ENCODE measurements around the gene CALM3.

The CALM3 gene

DNA sequence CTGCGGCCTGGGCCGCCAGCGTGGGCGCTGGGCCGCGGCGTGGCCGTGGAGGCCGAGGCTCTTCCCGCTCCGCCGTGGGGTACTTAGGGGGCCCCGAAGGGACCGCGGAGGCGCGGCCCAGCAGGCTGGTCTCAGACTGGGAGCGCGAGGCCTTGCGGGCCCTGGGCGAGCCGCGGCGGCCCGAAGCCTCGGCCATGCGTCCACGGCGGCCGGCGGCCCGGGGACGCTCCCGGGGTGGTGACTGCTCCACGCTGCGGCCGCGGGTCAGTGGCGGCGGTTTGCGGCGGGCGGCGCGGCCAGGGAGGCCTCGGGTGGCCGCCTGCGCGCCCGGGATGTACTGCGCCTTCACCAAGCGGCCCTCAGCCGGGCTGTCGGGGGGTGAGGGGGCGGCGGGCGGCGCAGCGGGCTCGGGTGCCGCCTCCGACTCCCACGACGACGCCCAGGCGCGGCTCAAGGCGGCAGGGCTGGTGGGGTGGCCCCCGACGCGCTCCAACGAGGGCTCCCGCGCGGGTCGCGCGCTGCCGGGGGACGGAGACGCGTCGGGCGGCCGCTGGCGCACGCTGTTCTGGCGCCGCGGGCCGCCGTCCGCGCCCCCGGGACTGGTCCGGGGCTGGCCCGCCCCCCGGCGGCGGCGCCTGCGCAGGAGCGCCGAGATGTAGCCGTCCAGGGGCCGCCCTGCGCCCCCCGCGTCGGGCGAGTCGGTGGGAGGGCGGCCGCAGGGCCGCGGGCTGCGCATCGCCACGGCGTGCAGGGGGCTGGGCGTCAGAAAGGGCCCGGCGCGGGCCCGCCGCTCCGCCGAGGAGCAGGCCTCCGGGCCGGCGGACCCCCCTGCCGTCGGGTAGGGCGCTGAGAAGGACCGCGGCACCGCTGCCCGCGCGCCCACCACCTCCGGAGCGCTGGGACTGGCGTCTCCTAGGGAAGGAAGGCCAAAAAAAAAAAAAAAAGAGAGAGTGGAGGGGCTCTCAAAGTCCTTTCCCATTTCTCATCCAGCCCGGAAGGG lies 48.1 kb downstream of the CALM3 start:
- no peak overlapping the region for H3K9ac ChIP-seq (ENCODE audit: low read depth, low read length, poor library complexity, severe bottlenecking)

DNA sequence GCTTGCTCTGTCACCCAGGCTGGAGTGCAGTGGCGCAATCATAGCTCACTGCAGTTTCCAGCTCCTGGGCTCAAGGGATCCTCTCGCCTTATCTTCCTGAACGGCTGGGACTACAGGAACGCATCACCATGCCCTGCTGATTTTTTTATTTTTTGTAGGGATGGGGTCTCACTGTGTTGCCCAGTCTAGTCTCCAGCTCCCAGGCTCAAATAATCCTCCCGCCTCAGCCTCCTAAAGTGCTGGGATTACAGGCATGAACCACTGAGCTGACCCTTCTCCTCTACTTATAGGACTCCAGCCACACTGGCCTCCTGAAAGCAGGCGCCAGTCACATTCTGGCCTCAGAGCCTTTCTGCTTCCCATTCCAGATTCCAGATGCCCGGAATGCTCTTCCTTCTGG lies 49.3 kb downstream of the CALM3 start:
- Histone ChIP-seq H3K9ac (ENCODE audit: low read depth, low read length, poor library complexity, severe bottlenecking) (no peak overlapping the region), H3K4me1 (ENCODE audit: insufficient read depth, low read length, poor library complexity, severe bottlenecking) (no peaks in the 10 kb centered on the region), H3K27me3 (ENCODE audit: insufficient read depth, low read length, poor library complexity, severe bottlenecking) (no peaks in the 10 kb centered on the region), H3K4me3 (ENCODE audit: low read length, poor library complexity, severe bottlenecking) (no peak overlapping the region), H3K9me2 (replicated peaks; ENCODE audit: low read depth, low read length) (no peaks in the 10 kb centered on the region), H3K36me3 (ENCODE audit: insufficient read depth, low read length) (no peaks in the 10 kb centered on the region), H3K4me2 (ENCODE audit: low read depth, low read length, poor library complexity, severe bottlenecking) (no peak overlapping the region), H3K79me2 (ENCODE audit: insufficient read depth, low read length) (no peaks in the 10 kb centered on the region), H2AFZ (ENCODE audit: low read length) (no peak overlapping the region), H4K20me1 (ENCODE audit: insufficient read depth, low read length, poor library complexity, severe bottlenecking) (no peaks in the 10 kb centered on the region), H3K9me3 (ENCODE audit: insufficient read depth, low read depth, low read length) (no peaks in the 10 kb centered on the region), H3F3A (ENCODE audit: low read depth) (no peaks in the 10 kb centered on the region)
- TF ChIP-seq CTCF (conservative IDR thresholded peaks at IDR 0.05; ENCODE audit: low read length) = no peak
- TF ChIP-seq EZH2phosphoT487 (IDR thresholded peaks at IDR 0.05; ENCODE audit: borderline replicate concordance) = no peak

More for the DNA sequence above, 48.1 kb downstream of the CALM3 start:
- Histone ChIP-seq H3K9me2 (replicated peaks; ENCODE audit: low read depth, low read length) (no peaks in the 10 kb centered on the region), H3K4me3 (ENCODE audit: low read length, poor library complexity, severe bottlenecking) (no peak overlapping the region), H2AFZ (ENCODE audit: low read length) (no peak overlapping the region), H3K79me2 (ENCODE audit: insufficient read depth, low read length) (no peaks in the 10 kb centered on the region), H3K9me3 (ENCODE audit: insufficient read depth, low read depth, low read length) (no peaks in the 10 kb centered on the region), H3K36me3 (ENCODE audit: insufficient read depth, low read length) (no peaks in the 10 kb centered on the region), H4K20me1 (ENCODE audit: insufficient read depth, low read length, poor library complexity, severe bottlenecking) (no peaks in the 10 kb centered on the region), H3K27me3 (ENCODE audit: insufficient read depth, low read length, poor library complexity, severe bottlenecking) (no peaks in the 10 kb centered on the region), H3F3A (ENCODE audit: low read depth) (no peaks in the 10 kb centered on the region), H3K4me2 (ENCODE audit: low read depth, low read length, poor library complexity, severe bottlenecking) (no peak overlapping the region), H3K4me1 (ENCODE audit: insufficient read depth, low read length, poor library complexity, severe bottlenecking) (no peaks in the 10 kb centered on the region)
- TF ChIP-seq CTCF (conservative IDR thresholded peaks at IDR 0.05; ENCODE audit: low read length) (no peak), EZH2phosphoT487 (IDR thresholded peaks at IDR 0.05; ENCODE audit: borderline replicate concordance) (no peak)

DNA sequence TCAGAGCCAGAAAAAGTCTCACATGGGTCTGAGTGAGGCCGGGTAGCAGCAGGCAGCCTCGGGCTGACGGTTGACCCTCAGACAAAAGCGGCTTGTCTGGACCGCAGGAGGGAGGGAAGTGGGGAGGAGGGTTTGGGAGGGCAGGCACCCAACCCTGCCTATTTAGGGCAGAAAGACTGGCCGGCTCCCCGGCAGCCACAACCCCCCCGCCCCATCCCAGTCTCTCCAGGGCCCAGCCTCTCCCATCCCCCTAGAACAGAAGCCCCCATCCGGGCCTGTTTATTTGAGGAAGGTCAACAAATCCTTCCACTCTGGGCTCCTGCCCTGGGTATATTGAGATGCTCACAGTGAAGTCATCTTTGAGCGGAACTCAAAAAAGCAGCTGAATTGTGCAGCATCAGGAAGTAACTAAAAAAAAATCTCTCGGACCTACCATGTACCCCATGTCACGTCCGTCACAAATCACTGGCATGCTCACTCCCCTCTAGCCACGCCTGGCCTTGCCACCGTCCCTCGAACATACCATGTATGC lies 53.6 kb downstream of the CALM3 start:
- Histone ChIP-seq H3K9me3 (ENCODE audit: insufficient read depth, low read depth, low read length) (no peaks in the 10 kb centered on the region), H3K27me3 (ENCODE audit: insufficient read depth, low read length, poor library complexity, severe bottlenecking) (no peaks in the 10 kb centered on the region), H3K9me2 (replicated peaks; ENCODE audit: low read depth, low read length) (no peaks in the 10 kb centered on the region), H3K9ac (ENCODE audit: low read depth, low read length, poor library complexity, severe bottlenecking) (no peak overlapping the region), H3K4me3 (ENCODE audit: low read length, poor library complexity, severe bottlenecking) (no peak overlapping the region), H2AFZ (ENCODE audit: low read length) (no peak overlapping the region), H3K79me2 (ENCODE audit: insufficient read depth, low read length) (no peaks in the 10 kb centered on the region), H4K20me1 (ENCODE audit: insufficient read depth, low read length, poor library complexity, severe bottlenecking) (no peaks in the 10 kb centered on the region), H3K4me1 (ENCODE audit: insufficient read depth, low read length, poor library complexity, severe bottlenecking) (peaks cover 7% of the 10 kb centered on the region), H3F3A (ENCODE audit: low read depth) (no peaks in the 10 kb centered on the region), H3K4me2 (ENCODE audit: low read depth, low read length, poor library complexity, severe bottlenecking) (no peak overlapping the region), H3K36me3 (ENCODE audit: insufficient read depth, low read length) (no peaks in the 10 kb centered on the region)
- TF ChIP-seq CTCF (conservative IDR thresholded peaks at IDR 0.05; ENCODE audit: low read length) = no peak
- TF ChIP-seq EZH2phosphoT487 (IDR thresholded peaks at IDR 0.05; ENCODE audit: borderline replicate concordance) = no peak

All from Loucy (cell line).